ENCODE results near the gene FABP2. TPM values are rescaled to one million over a fixed set of nuclear protein-coding genes. Genes with fewer than 3 reads are reported as not detected.
"Not testable (repeated sequence)": the region's sequence is repeated elsewhere in the genome, so short reads cannot be mapped to it uniquely, and the experiment has no call there.

The FABP2 gene
- total RNA-seq, 1 experiment from 2014 or later = not detected

GRCh38 chr4:119281393-119281792, 40.5 kb downstream of the FABP2 start:
- in situ Hi-C loops (cut with HindIII; ENCODE audit: low pct_unique_long_range_greater_than_20kb, low sequenced_read_pairs) = no loop called here
- DNase-seq (ENCODE audit: low read depth) = no peak

GRCh38 chr4:119279945-119280344, 42.0 kb downstream of the FABP2 start:
- in situ Hi-C loops (cut with HindIII; ENCODE audit: low pct_unique_long_range_greater_than_20kb, low sequenced_read_pairs); DNase-seq (ENCODE audit: low read depth): not testable (repeated sequence)

- DNase-seq (ENCODE audit: low read depth); in situ Hi-C loops (cut with HindIII; ENCODE audit: low pct_unique_long_range_greater_than_20kb, low sequenced_read_pairs): not testable (repeated sequence)
Measured at GRCh38 chr4:119279541-119279940, 42.4 kb downstream of the FABP2 start.

DNA sequence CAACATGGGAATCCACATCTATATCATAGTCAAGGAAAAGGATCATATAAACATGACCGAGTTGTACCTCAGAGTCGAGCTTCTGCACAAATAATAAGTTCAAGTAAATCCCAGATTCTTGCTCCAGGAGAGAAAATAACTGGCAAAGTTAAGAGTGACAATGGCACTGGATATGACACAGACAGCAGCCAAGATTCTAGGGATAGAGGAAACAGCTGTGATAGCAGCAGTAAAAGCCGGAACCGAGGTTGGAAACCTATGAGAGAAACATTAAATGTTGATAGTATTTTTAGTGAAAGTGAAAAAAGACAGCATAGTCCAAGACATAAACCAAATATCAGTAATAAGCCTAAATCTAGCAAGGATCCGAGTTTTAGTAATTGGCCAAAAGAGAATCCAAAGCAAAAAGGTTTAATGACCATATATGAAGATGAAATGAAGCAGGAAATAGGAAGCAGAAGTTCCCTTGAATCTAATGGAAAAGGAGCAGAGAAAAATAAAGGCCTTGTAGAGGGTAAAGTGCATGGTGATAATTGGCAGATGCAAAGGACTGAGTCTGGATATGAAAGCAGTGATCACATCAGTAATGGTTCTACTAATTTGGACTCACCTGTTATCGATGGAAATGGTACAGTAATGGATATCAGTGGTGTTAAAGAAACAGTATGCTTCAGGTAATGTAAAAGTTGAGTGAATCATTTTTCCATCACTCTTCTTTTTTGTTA, 50.4 kb downstream of the FABP2 start:
- in situ Hi-C loops (cut with HindIII; ENCODE audit: low pct_unique_long_range_greater_than_20kb, low sequenced_read_pairs) = no loop called here
- no peak for DNase-seq (ENCODE audit: low read depth)

DNA sequence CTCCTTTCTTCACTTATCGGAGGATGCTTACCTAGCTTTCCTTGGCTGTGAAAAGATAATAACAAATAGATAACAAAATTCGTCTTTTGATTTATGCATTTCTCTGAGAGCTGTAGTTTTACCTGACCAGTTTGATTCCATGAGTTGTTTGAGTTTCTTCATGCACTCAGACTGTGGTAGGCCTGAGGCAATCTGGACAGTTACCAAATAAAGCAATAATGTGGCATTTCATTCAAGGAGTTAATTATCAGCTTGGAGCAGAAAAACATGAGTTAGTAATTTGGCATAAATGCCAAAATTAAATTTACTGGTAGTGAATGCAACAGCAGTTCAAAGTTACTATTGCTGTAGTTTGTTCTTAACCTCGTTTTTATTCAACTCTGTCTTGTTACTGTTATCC, 53.5 kb downstream of the FABP2 start:
- DNase-seq (ENCODE audit: low read depth) = no peak
- in situ Hi-C loops (cut with HindIII; ENCODE audit: low pct_unique_long_range_greater_than_20kb, low sequenced_read_pairs) = no loop called here

Other genes starting within 250 kb of the FABP2 start
- not detected in 2 replicates for gene MYOZ2, start 186.3 kb downstream of the FABP2 start, total RNA-seq (2014; rRNA removed; shearing (Covaris generic); ENCODE audit: low replicate concordance)
- 4.7 and 6.9 TPM in 2 replicates for gene USP53, start 109.4 kb downstream of the FABP2 start, total RNA-seq (2014; rRNA removed; shearing (Covaris generic); ENCODE audit: low replicate concordance)